Small intestine (tissue), 7 donors: ENCODE results near the gene SLC6A18. TPM values are rescaled to one million over a fixed set of nuclear protein-coding genes. Genes with fewer than 3 reads are reported as not detected.
A peak's percentile ranks its signal among the peaks of the same experiment; 100 is the strongest.

Source experiments
- DNase-seq, 2 donors: peaks; one replicate each; pipeline versions ENCODE4 v3.0.0 to v3.0.0-alpha.2; 2013
- FAIRE-seq: peaks from 2 replicates; lab custom pipeline; 2012; peaks lifted over from hg19 to GRCh38; lab: Jason Lieb, UNC
- H3K27ac ChIP-seq, 3 donors: one replicate each; pipeline ENCODE4 v1.5.1; 2013; ENCODE audit warnings: low read length in 2 of 3, mild to moderate bottlenecking in 2 of 3, control low read depth in 1 of 3, inconsistent platforms in 1 of 3, low read depth in 1 of 3, moderate library complexity in 1 of 3
- H3K27me3 ChIP-seq, 3 donors: one replicate each; pipeline ENCODE4 v1.6.1; 2013; ENCODE audit warnings: low read length in 3 of 3, inconsistent platforms in 1 of 3; ENCODE audit not compliant: control insufficient read depth in 3 of 3, insufficient read depth in 3 of 3
- H3K36me3 ChIP-seq, 3 donors: one replicate each; pipeline ENCODE4 v1.6.1; 2013; ENCODE audit warnings: low read length in 3 of 3, inconsistent platforms in 1 of 3, low read depth in 1 of 3, mild to moderate bottlenecking in 1 of 3, moderate library complexity in 1 of 3; ENCODE audit not compliant: control insufficient read depth in 3 of 3, insufficient read depth in 2 of 3
- H3K4me1 ChIP-seq, 3 donors: one replicate each; pipeline ENCODE4 v1.6.1; 2013; ENCODE audit warnings: low read length in 2 of 3, inconsistent platforms in 1 of 3, low read depth in 1 of 3, mild to moderate bottlenecking in 1 of 3, moderate library complexity in 1 of 3; ENCODE audit not compliant: control insufficient read depth in 3 of 3, insufficient read depth in 2 of 3
- H3K4me3 ChIP-seq, 3 donors: one replicate each; pipeline ENCODE4 v1.5.1; 2013; ENCODE audit warnings: low read length in 3 of 3, control low read depth in 1 of 3, inconsistent platforms in 1 of 3, low read depth in 1 of 3, mild to moderate bottlenecking in 1 of 3, moderate library complexity in 1 of 3
- H3K9me3 ChIP-seq, 2 donors: one replicate each; pipeline ENCODE4 v1.6.1; 2013; ENCODE audit warnings: low read depth in 1 of 2, low read length in 1 of 2; ENCODE audit not compliant: control insufficient read depth in 2 of 2, insufficient read depth in 1 of 2
- WGBS, 3 donors: extraction: QIAGEN DNeasy Blood & Tissue Kit; methylation state at CpG; one replicate each; pipeline ENCODE4 v1.1.7; 2013; 5-methylcytosine and 5-hydroxymethylcytosine counted together
- polyA plus RNA-seq, 4 donors: library from polyadenylated mRNA; stranded (reverse) in 3 of 4; unstranded in 1 of 4; fragments of 200-250 nt in 3 of 4; fragments of 120-200 nt in 1 of 4; gene quantifications; one replicate each; pipeline versions ENCODE4 v1.2.1 to v1.2.3, GENCODE V29; 2013
- donor health status: healthy with polysubstance abuse.
- donor health status: control.
- donor health status: control.
- donor health status: Bipolar disorder and iron deficiency.
- donor health status: healthy.

The SLC6A18 gene
- polyA plus RNA-seq, 4 donors = 0.04 TPM; not detected in 2

DNA sequence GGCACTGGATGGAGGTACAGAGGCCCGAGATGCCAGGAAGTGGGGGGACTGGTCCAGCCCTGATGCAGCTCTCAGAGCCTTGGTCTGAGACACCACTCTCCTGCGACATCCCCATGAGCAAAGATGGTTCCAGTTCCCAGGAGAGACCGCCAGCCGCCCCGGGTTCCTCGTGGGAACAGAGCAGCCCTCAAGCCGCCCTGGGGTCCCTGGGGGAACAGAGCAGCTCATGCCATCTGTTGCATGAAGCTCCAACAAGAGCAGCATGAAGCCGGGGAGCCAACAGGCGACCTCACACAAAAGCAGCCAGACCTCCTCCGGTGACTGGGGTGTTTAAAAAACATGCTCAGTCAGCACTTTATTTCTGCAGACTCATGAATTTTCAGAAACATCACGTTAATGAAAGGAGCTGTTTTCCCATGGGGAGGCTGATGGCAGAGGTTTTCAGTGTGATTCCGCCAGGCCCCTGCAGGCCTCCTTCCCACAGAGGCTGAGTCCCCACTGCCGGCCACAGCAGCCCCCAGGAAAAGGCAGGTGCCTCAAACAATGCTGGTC lies 6.2 kb downstream of the SLC6A18 start:
- Histone ChIP-seq H3K4me3 (no peak overlapping the region), H3K9me3 (peaks cover 0 to 4% of the 10 kb centered on the region in 2 donors), H3K4me1 (no peaks in the 10 kb centered on the region), H3K27ac (no peak overlapping the region), H3K36me3 (no peaks in the 10 kb centered on the region), H3K27me3 (peaks cover 0 to 4% (median 0%) of the 10 kb centered on the region in 3 donors)
- WGBS, 3 donors = 72 to 85% (median 75%) methylated on average over 13 of the region's 13 CpGs
- FAIRE-seq (no peak), DNase-seq (no peak)

DNA sequence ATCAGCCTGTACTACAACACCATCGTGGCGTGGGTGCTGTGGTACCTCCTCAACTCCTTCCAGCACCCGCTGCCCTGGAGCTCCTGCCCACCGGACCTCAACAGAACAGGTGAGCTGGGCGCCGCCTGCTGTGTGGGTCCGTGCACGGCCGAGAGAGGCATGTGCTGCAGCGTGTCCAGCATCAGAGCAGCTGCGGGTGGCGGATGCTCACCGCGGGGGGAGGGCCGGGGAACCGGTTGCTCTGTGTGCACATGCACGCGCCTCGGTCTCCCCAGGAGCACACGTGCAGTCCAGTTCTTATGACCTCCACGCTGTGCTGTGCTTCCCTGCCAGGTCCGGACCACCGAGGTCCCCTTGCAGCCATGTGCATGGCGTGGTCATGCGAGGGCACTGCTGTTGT lies 7.6 kb downstream of the SLC6A18 start:
- no peak for FAIRE-seq

DNA sequence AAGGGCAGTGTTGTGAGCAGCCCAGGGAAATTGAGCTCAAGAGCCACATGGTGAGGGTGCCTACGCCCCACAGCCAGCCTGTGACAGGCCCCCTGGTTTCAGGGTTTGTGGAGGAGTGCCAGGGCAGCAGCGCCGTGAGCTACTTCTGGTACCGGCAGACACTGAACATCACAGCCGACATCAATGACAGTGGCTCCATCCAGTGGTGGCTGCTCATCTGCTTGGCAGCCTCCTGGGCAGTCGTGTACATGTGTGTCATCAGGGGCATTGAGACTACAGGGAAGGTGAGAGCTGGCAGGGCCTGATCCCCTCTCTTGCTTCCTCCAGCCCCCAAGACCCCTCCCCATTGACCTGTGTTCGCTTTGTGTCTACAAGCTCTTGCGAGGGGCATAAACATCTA lies 10.2 kb downstream of the SLC6A18 start:
- peaks cover 0 to 16% of the 10 kb centered on the region in 2 donors for H3K9me3 ChIP-seq
- FAIRE-seq (no peak), DNase-seq (no peak)
- H3K4me1 ChIP-seq = peaks cover 0 to 26% (median 5%) of the 10 kb centered on the region in 3 donors
- WGBS, 3 donors = 86 to 94% (median 93%) methylated on average over 8 of the region's 8 CpGs
- H3K27ac ChIP-seq = no peak overlapping the region
- no peaks in the 10 kb centered on the region for H3K27me3 ChIP-seq
- peaks cover 0 to 2% (median 0%) of the 10 kb centered on the region in 3 donors for H3K36me3 ChIP-seq
- no peak overlapping the region for H3K4me3 ChIP-seq

More for the DNA sequence above, 7.6 kb downstream of the SLC6A18 start:
- peaks cover 0 to 4% (median 0%) of the 10 kb centered on the region in 3 donors for H3K27me3 ChIP-seq
- DNase-seq = no peak
- peaks cover 0 to under 1% (median 0%) of the 10 kb centered on the region in 3 donors for H3K36me3 ChIP-seq
- 92 to 94% (median 93%) methylated on average over 25 of the region's 25 CpGs for whole genome bisulfite sequencing, 3 donors
- peaks cover 0 to 8% of the 10 kb centered on the region in 2 donors for H3K9me3 ChIP-seq
- H3K27ac ChIP-seq = no peak overlapping the region
- H3K4me3 ChIP-seq = no peak overlapping the region
- H3K4me1 ChIP-seq = peaks cover 0 to 2% (median 0%) of the 10 kb centered on the region in 3 donors

DNA sequence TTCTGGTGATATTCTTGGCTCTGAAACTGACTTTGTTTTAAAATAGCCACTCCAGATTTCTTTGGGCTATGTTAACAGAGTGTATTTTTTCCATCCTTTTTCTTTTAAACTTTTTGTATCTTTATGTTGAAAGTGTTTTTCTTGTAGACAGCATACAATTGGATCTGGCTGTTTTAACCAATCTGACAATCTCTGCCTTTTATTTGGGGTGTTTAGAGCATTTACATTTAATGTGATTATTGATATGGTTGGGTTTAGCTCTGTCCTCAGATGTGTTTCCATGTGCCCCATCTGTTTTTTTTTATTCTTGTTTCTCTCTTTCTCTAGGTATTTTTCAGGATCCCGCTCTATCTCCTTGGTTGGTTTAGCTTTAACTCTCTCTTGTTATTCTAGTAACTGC lies 10.7 kb downstream of the SLC6A18 start:
- Histone ChIP-seq H3K4me1 (peaks cover 0 to 29% (median 5%) of the 10 kb centered on the region in 3 donors), H3K36me3 (peaks cover 0 to 2% (median 0%) of the 10 kb centered on the region in 3 donors)

DNA sequence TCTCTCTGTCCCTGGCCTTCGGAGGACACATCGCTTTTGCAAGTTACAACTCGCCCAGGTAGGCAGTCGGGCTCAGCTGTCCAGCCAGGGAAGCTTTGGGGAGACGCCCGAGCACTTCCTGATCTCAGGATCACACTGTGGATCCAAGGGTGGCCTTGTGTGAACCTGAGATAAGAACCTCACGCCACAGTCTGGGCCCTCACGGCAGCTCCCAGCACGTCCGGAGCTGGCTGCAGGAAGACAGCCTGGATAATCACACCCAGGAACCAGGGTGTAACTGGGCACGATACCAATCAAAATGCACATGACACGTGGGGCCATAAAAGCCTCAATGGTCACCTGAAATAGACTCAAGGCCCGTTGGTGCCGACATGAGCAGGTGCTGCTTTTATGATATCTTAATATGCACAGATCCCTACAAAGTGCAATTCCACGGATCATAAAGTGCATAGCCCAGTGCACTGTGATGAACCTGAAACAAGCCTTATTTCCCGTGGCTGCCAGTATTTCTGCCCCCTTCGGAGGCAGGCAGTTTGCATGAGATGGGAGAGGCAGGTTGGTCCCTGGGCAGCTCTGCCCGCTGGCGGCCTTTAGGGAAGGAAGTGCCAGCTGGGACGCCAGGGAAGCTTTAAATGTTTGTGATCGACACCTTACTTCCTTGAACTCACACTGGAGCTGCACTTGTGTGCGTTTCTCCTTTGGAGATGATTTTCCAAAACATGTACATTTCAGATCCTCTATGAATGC lies 14.5 kb downstream of the SLC6A18 start:
- FAIRE-seq = no peak
- Histone ChIP-seq H3K36me3 (peaks cover 0 to 2% (median 0%) of the 10 kb centered on the region in 3 donors), H3K4me3 (no peak overlapping the region), H3K4me1 (peaks cover 0 to 29% (median 5%) of the 10 kb centered on the region in 3 donors), H3K27ac (peak overlapping the region; percentile 61 to 79 (median 66)), H3K27me3 (peaks cover 0 to 5% (median 0%) of the 10 kb centered on the region in 3 donors), H3K9me3 (peaks cover 0 to 16% of the 10 kb centered on the region in 2 donors)
- 13 to 55% (median 34%) methylated on average over 22 of the region's 22 CpGs for WGBS, 3 donors
- peak; percentile 89 to 97 for DNase-seq

More for the DNA sequence above, 10.7 kb downstream of the SLC6A18 start:
- WGBS, 3 donors = 95 to 100% (median 96%) methylated on average over 1 of the region's 1 CpG
- Histone ChIP-seq H3K4me3 (no peak overlapping the region), H3K27me3 (no peaks in the 10 kb centered on the region), H3K9me3 (peaks cover 0 to 16% of the 10 kb centered on the region in 2 donors), H3K27ac (no peak overlapping the region)
- no peak for FAIRE-seq
- DNase-seq = no peak

DNA sequence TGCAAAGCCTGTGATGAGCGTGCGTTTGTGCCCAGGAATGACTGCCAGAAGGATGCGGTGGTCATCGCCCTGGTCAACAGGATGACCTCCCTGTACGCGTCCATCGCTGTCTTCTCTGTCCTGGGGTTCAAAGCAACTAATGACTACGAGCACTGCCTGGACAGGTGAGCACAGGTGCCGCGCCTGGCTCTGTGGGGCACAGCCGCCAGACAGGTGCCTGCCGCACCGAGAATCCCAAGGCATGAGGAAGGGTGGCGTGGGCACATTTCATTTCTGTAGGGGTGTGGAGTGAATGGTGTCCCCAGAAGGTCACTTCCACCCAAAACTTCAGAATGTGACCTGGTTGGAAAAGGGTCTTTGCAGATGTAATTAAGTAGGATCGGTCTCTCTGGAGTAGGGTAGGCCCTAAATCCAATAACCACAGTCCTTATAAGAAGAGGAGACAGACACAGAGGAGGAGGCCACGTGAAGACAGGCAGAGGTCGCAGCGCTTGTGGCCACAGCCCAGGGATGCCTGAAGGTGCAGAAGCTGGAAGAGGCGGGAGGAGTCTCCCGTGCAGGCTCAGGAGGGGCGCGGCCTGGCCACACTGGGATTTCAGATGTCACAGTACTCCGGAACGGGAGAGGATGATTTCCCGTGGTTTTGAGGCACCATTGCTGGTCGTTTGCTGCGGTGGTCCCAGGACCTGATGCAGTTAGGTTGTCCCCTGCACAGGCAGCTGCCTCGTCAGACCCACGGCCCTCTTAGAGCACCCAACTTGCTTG lies 15.5 kb downstream of the SLC6A18 start:
- H3K36me3 ChIP-seq = peaks cover 0 to 2% (median 0%) of the 10 kb centered on the region in 3 donors
- H3K9me3 ChIP-seq = peaks cover 0 to 13% of the 10 kb centered on the region in 2 donors
- H3K27ac ChIP-seq = peak overlapping the region in 2 of 3 donors; percentile 42 to 79
- DNase-seq = no peak
- H3K4me3 ChIP-seq = no peak overlapping the region
- H3K27me3 ChIP-seq = peaks cover 0 to 15% (median 0%) of the 10 kb centered on the region in 3 donors
- FAIRE-seq = no peak
- 65 to 84% (median 76%) methylated on average over 29 of the region's 29 CpGs for WGBS, 3 donors
- peaks cover 0 to 29% (median 5%) of the 10 kb centered on the region in 3 donors for H3K4me1 ChIP-seq

DNA sequence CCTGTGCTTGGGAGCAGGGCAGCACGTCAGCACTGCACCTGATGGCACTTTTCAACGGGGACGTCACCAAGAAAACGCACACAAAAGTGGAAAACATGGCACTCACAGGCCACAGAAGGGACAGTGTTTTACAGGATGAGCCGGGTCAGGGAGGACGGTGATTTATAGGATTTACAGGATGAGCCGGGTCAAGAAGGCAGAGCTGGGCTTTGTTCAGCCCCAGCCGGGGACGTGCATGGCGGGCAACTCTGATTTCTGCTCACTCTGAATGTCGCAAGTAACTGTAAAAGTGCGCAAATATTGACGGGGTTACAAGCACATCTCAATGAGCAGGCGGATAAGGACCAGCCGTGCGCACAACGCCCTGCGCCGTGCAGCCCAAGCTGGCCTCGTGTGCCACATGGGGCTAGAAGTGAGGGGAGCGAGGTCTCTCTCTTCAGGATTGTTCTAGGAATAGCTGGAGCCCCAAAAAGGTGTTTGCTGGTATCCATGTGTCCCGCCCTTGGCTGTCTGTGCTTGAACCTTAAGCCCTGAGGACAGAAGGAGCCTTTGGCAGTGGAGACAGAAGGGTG lies 16.4 kb downstream of the SLC6A18 start:
- Histone ChIP-seq H3K9me3 (peaks cover 0 to 10% of the 10 kb centered on the region in 2 donors), H3K36me3 (peaks cover 0 to 2% (median 0%) of the 10 kb centered on the region in 3 donors), H3K27ac (no peak overlapping the region), H3K4me3 (no peak overlapping the region), H3K27me3 (peaks cover 0 to 23% (median 0%) of the 10 kb centered on the region in 3 donors), H3K4me1 (peaks cover 0 to 35% (median 5%) of the 10 kb centered on the region in 3 donors)
- DNase-seq = no peak
- WGBS, 3 donors = 81 to 92% (median 91%) methylated on average over 22 of the region's 22 CpGs
- FAIRE-seq = no peak
